ENCODE measurements around the gene KCNQ1. TPM values are rescaled to one million over a fixed set of nuclear protein-coding genes. Genes with fewer than 3 reads are reported as not detected.

Gene KCNQ1
- total and polyA plus RNA-seq, 7 donors: 0.48 to 3.1 (median 1.1) TPM

DNA sequence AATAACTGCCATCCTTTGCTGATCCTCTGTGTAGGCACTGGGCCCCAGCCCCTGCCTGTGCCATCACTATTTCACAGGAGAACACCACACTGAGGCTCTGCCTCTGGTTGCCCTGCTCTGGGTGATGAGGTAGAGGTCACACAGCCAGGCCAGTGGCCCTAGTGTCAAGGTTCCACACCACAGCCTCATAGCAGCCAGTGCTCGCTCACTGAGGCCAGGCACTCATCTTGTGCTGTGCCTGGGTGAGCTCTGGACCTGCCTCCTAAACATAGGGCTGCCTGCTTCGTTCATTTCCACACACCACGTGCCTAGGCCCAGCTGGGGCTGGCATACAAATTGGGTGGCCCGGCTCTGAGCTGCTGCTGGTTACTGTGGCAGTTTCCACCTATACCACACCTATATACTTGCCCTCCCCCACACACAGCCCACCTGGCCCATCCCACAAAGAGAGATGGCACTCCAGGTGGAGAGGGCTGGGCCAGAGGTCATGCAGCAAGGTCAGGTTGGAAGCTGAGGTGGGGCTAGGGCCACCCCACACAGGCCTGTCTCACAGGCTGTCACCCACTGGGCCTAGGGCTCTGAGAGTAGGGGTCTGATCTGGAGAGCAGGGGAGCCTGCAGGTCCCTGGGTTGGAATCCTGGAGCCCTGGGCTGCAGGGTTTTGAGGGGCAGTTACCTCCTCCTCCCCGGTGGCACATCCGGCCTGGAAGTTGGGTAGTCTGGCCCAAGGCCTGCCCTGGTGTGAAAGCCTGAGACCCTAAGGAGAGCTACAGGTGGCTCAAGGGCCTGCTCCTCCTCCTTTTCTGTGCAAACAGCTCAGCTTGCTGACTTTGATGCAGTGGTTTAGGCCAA lies 243.8 kb downstream of the KCNQ1 start:
- Histone ChIP-seq H3K27me3 (ENCODE audit: insufficient read depth in 3 of 3, low read length in 2 of 3) (no peaks in the 10 kb centered on the region), H3K27ac (no peak overlapping the region), H3K4me1 (peaks cover 18% of the 10 kb centered on the region), H3K9me3 (no peaks in the 10 kb centered on the region), H3K4me3 (no peak overlapping the region), H3K36me3 (ENCODE audit: insufficient read depth in 1 of 2, low read depth in 1 of 2) (no peaks in the 10 kb centered on the region)
- DNase-seq: peak in 1 of 2 donors; percentile 41
- TF ChIP-seq, protein P1, sequence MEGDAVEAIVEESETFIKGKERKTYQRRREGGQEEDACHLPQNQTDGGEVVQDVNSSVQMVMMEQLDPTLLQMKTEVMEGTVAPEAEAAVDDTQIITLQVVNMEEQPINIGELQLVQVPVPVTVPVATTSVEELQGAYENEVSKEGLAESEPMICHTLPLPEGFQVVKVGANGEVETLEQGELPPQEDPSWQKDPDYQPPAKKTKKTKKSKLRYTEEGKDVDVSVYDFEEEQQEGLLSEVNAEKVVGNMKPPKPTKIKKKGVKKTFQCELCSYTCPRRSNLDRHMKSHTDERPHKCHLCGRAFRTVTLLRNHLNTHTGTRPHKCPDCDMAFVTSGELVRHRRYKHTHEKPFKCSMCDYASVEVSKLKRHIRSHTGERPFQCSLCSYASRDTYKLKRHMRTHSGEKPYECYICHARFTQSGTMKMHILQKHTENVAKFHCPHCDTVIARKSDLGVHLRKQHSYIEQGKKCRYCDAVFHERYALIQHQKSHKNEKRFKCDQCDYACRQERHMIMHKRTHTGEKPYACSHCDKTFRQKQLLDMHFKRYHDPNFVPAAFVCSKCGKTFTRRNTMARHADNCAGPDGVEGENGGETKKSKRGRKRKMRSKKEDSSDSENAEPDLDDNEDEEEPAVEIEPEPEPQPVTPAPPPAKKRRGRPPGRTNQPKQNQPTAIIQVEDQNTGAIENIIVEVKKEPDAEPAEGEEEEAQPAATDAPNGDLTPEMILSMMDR (IDR thresholded peaks at IDR 0.05): no peak
- intact Hi-C loops (cut with DNase I): no loop called here
- ATAC-seq: no peak
- WGBS, 3 donors: 84 to 91% (median 87%) methylated on average over 6 of the region's 6 CpGs

DNA sequence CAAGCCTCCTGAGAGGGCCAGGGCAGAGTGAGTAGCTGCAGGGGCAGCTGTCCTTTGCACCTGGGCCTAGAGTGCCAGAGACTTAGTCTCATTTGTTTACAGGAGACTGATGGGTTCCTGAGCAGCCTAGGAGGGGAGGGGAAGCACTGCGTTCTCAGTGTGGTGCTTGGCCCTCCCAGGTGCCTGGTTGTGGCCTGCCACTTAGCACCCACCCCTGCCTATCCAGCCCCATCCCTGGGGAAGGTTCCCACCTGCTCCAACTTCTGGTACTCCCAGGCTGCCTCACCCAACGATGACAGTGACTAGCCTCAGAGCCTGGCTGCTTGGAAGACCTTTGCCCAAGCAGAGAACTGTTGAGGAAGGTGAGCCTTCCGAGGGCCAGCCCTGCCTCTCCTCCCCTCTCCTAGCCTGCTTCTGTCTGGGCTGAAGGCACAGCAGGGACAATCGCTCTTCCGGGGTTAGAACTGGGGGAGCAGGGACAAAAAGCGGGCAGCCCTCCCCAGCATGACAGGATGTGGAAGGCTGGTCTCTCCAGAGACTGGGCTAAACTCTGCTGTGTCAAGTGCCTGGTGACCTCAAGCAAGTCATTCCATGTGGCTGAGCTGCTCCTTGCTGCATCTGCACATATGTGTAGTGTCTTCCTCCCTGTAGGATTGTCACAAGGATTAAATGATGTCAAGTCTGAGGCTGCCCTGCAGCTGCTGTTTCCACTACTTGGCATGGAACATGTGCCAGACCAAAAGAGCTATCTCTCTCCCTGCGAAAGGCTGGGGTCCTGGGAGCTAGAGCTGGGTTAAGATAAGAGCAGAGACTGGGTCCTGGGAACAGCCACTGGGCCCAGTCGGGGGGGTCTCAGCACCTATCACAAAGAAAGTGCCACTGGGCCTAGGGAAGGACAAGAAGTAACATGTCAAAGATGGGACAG lies 245.1 kb downstream of the KCNQ1 start:
- peak in 1 of 2 donors; percentile 43 for DNase-seq
- intact Hi-C loops (cut with DNase I): loop anchor here in 1 of 2 donors (10.0 kb wide), 1 partner anchor 195 kb away; the partner anchor contains the start of gene CDKN1C
- no peaks in the 10 kb centered on the region for H3K36me3 ChIP-seq (ENCODE audit: insufficient read depth in 1 of 2, low read depth in 1 of 2)
- TF ChIP-seq, protein P1 (IDR thresholded peaks at IDR 0.05): no peak
- H3K27ac ChIP-seq: no peak overlapping the region
- peaks cover 18% of the 10 kb centered on the region for H3K4me1 ChIP-seq
- no peaks in the 10 kb centered on the region for H3K27me3 ChIP-seq (ENCODE audit: insufficient read depth in 3 of 3, low read length in 2 of 3)
- H3K4me3 ChIP-seq: no peak overlapping the region
- 60 to 61% (median 60%) methylated on average over 8 of the region's 8 CpGs for WGBS, 3 donors
- H3K9me3 ChIP-seq: no peaks in the 10 kb centered on the region
- ATAC-seq: no peak

DNA sequence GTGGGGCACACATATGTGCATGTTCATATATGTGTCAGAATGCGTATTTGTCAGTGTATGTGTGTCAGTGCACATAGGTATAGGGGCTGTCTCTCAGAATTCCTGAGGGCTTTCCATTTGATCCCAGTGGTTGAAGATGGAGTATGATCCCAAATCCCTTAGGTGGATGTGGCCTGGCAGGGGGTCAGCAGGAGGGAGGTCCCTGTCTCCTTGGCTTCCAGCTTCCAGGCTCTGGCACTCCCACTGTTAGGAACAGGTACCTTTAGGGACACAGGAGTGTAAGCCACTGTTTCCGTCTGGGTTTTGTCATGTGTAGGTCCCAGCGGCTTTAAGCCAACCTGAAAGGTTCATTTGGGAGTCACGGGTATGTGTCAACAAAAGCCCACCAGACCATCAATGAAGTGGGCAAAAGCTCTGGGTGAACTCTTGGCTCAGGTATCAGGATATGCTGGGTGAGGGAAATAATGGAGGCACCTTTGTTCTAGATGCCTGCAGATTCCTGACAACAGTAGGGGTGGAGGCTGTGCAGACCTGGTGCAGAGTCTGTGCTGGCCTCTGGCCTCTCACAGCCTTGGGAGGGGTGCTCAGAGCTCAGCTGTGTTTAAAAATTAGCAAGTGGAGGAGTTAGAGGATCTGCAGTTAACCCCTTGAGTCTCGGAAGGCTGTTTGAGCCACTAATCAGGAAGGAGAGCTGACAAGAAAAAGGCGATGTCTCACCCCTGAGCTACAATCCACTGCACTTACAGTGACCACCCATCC lies 246.0 kb downstream of the KCNQ1 start:
- peaks cover 18% of the 10 kb centered on the region for H3K4me1 ChIP-seq
- TF ChIP-seq, protein P1 (IDR thresholded peaks at IDR 0.05): no peak
- H3K4me3 ChIP-seq: no peak overlapping the region
- DNase-seq (peak in 1 of 2 donors; percentile 21), ATAC-seq (no peak)
- H3K9me3 ChIP-seq: no peaks in the 10 kb centered on the region
- no peaks in the 10 kb centered on the region for H3K36me3 ChIP-seq (ENCODE audit: insufficient read depth in 1 of 2, low read depth in 1 of 2)
- H3K27ac ChIP-seq: no peak overlapping the region
- WGBS, 3 donors: 88 to 93% (median 90%) methylated on average over 6 of the region's 6 CpGs
- intact Hi-C loops (cut with DNase I): loop anchor here in 1 of 2 donors (10.0 kb wide), 1 partner anchor 194 kb away; the partner anchor contains the start of gene CDKN1C
- H3K27me3 ChIP-seq (ENCODE audit: insufficient read depth in 3 of 3, low read length in 2 of 3): no peaks in the 10 kb centered on the region

DNA sequence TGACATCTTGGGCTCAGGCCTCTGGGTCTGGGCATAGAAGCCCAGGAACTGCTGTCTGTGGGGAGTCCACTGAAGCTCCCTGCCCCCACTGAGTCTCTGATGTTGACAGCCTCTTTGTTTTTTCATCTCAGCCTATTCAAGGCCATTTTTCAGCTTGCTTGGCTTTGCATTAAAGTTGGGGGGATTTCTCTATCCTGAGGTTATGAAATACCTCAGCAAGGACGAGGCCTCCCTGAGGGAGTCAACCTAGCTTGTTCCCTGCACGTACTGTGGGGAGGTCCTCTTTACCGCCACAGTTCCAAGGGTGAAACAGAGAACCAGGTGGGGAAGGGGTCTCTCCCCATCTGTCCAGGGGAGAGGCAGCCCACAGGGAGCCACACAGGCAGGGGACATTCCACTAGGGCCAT lies 246.6 kb downstream of the KCNQ1 start:
- Histone ChIP-seq H3K27me3 (ENCODE audit: insufficient read depth in 3 of 3, low read length in 2 of 3) (no peaks in the 10 kb centered on the region), H3K27ac (no peak overlapping the region), H3K4me3 (no peak overlapping the region), H3K36me3 (ENCODE audit: insufficient read depth in 1 of 2, low read depth in 1 of 2) (no peaks in the 10 kb centered on the region), H3K4me1 (peaks cover 18% of the 10 kb centered on the region), H3K9me3 (no peaks in the 10 kb centered on the region)
- intact Hi-C loops (cut with DNase I): loop anchor here in 1 of 2 donors (10.0 kb wide), 1 partner anchor 193 kb away; the partner anchor contains the start of gene CDKN1C
- ATAC-seq (no peak), DNase-seq (peak in 1 of 2 donors; percentile 12)
- WGBS, 3 donors: 81 to 94% (median 82%) methylated on average over 3 of the region's 3 CpGs
- TF ChIP-seq, protein P1 (IDR thresholded peaks at IDR 0.05): no peak

Measured in psoas muscle (tissue), 8 donors.